Measurements from ENCODE around the gene MTARC2. TPM values are rescaled to one million over a fixed set of nuclear protein-coding genes. Genes with fewer than 3 reads are reported as not detected.

The MTARC2 gene
- total RNA-seq, 2 donors from 2014 or later, result 12.3 to 14.5 TPM

DNA sequence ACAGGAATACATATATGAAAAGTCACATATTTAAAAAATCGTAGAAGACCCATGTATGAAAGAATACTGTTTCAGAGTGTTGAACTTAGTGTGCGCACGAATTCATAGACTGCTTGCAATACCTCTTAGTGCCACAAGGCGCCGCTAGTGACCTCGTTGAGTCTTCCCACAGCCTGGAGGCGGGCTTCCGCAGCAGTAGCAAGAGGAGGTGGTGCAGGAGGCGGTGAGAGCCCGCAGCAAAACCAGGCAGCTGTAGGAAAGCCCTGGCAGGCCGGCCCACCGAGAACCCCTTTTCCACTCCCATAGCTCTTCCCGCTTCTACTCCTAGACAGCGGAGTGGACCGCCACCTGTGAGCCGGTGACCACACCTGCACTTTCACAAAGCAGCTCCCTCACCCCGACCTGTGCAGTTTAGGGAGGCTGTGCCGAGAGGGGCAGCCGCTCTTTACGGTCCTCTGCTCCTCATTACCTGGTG, 62.1 kb downstream of the MTARC2 start:
- no peak overlapping the region for H3K27ac ChIP-seq (ENCODE audit: low read depth, low read length)
- TF ChIP-seq, protein P1, sequence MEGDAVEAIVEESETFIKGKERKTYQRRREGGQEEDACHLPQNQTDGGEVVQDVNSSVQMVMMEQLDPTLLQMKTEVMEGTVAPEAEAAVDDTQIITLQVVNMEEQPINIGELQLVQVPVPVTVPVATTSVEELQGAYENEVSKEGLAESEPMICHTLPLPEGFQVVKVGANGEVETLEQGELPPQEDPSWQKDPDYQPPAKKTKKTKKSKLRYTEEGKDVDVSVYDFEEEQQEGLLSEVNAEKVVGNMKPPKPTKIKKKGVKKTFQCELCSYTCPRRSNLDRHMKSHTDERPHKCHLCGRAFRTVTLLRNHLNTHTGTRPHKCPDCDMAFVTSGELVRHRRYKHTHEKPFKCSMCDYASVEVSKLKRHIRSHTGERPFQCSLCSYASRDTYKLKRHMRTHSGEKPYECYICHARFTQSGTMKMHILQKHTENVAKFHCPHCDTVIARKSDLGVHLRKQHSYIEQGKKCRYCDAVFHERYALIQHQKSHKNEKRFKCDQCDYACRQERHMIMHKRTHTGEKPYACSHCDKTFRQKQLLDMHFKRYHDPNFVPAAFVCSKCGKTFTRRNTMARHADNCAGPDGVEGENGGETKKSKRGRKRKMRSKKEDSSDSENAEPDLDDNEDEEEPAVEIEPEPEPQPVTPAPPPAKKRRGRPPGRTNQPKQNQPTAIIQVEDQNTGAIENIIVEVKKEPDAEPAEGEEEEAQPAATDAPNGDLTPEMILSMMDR (conservative IDR thresholded peaks at IDR 0.05), result peak; percentile 94
- Mint-ChIP-seq H3K36me3 (ENCODE audit: low read depth) (peaks cover 60% of the 10 kb centered on the region), H3K27ac (peak overlapping the region; percentile 26), H3K9me3 (no peaks in the 10 kb centered on the region), H3K4me1 (no peaks in the 10 kb centered on the region), H3K27me3 (ENCODE audit: insufficient read depth) (no peaks in the 10 kb centered on the region), H3K4me3 (peak overlapping the region; percentile 34)
- peak; percentile 90 for DNase-seq
- H3K4me3 ChIP-seq (ENCODE audit: low read length), result no peak overlapping the region
- WGBS, 2 experiments (ENCODE audit: insufficient coverage in 1 of 2, insufficient read length in 1 of 2), result 34 to 46% methylated on average over 10 to 20 of the region's 20 CpGs
- H3K9me3 ChIP-seq (ENCODE audit: control insufficient read depth, low read length), result no peaks in the 10 kb centered on the region
- H3K9ac ChIP-seq (ENCODE audit: extremely low read depth, low read length, poor library complexity, severe bottlenecking), result no peak overlapping the region
- no peaks in the 10 kb centered on the region for H3K27me3 ChIP-seq (ENCODE audit: control insufficient read depth, insufficient read depth, low read length, poor library complexity, severe bottlenecking)
- no peaks in the 10 kb centered on the region for H3K4me1 ChIP-seq (ENCODE audit: control insufficient read depth, insufficient read depth, low read length)
- peaks cover 19% of the 10 kb centered on the region for H3K36me3 ChIP-seq (ENCODE audit: control insufficient read depth, insufficient read depth, low read length)

DNA sequence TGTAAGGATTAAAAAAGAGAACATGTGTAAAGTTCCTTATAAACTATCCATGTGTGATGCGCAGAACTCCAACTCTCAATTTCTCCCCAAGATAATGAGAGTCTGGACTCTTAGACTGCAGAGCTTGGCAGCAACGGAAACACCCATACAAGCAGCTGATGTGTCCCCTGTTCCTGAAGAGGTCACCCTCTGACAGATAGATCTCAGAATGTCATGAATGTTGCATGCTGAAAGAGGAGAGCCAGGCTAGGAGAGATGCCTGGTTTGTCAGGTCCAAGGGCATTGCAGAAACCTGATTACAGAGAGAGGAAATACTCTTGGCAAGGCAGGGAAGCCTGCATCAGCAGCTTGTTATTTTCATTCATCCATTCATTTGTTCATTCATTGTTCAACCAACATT, 62.8 kb downstream of the MTARC2 start:
- Histone ChIP-seq H3K36me3 (ENCODE audit: control insufficient read depth, insufficient read depth, low read length) (peaks cover 18% of the 10 kb centered on the region), H3K9ac (ENCODE audit: extremely low read depth, low read length, poor library complexity, severe bottlenecking) (no peak overlapping the region), H3K27me3 (ENCODE audit: control insufficient read depth, insufficient read depth, low read length, poor library complexity, severe bottlenecking) (no peaks in the 10 kb centered on the region), H3K4me3 (ENCODE audit: low read length) (no peak overlapping the region), H3K4me1 (ENCODE audit: control insufficient read depth, insufficient read depth, low read length) (no peaks in the 10 kb centered on the region), H3K9me3 (ENCODE audit: control insufficient read depth, low read length) (no peaks in the 10 kb centered on the region), H3K27ac (ENCODE audit: low read depth, low read length) (no peak overlapping the region)
- DNase-seq, result no peak
- TF ChIP-seq, protein P1 (conservative IDR thresholded peaks at IDR 0.05), result no peak
- Mint-ChIP-seq H3K36me3 (ENCODE audit: low read depth) (peaks cover 60% of the 10 kb centered on the region), H3K4me3 (no peak overlapping the region), H3K4me1 (no peaks in the 10 kb centered on the region), H3K27me3 (ENCODE audit: insufficient read depth) (no peaks in the 10 kb centered on the region), H3K9me3 (no peaks in the 10 kb centered on the region), H3K27ac (no peak overlapping the region)
- WGBS, 2 experiments (ENCODE audit: insufficient coverage in 1 of 2, insufficient read length in 1 of 2), result 94 to 100% methylated on average over 2 of the region's 2 CpGs

DNA sequence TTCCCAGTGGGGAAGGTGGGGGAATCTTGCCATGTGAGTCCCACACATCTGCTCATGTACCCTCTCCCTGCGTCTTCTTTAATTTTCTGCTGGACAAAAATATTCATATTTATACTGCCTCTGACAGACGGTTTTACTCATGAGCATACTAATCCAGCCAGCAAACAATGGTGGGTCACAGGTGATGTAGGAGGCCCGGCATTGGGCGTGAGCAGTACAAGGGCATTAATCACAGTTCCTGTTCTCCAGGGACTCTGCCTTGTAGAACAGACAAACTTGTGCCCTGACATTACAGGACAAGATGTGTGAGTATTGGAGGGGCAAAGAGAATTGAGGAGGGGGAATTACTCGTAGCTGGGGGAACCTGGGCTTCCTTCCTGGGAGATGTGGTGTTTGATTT, 63.6 kb downstream of the MTARC2 start:
- no peak overlapping the region for H3K4me3 ChIP-seq (ENCODE audit: low read length)
- H3K36me3 Mint-ChIP-seq (ENCODE audit: low read depth), result peaks cover 60% of the 10 kb centered on the region
- H3K27me3 ChIP-seq (ENCODE audit: control insufficient read depth, insufficient read depth, low read length, poor library complexity, severe bottlenecking), result no peaks in the 10 kb centered on the region
- TF ChIP-seq, protein P1 (conservative IDR thresholded peaks at IDR 0.05), result no peak
- no peaks in the 10 kb centered on the region for H3K9me3 ChIP-seq (ENCODE audit: control insufficient read depth, low read length)
- DNase-seq, result no peak
- H3K27me3 Mint-ChIP-seq (ENCODE audit: insufficient read depth), result no peaks in the 10 kb centered on the region
- H3K27ac ChIP-seq (ENCODE audit: low read depth, low read length), result no peak overlapping the region
- no peak overlapping the region for H3K9ac ChIP-seq (ENCODE audit: extremely low read depth, low read length, poor library complexity, severe bottlenecking)
- H3K9me3 Mint-ChIP-seq, result no peaks in the 10 kb centered on the region
- peaks cover 11% of the 10 kb centered on the region for H3K36me3 ChIP-seq (ENCODE audit: control insufficient read depth, insufficient read depth, low read length)
- H3K27ac Mint-ChIP-seq, result no peak overlapping the region
- 90 to 93% methylated on average over 5 of the region's 5 CpGs for WGBS, 2 experiments (ENCODE audit: insufficient coverage in 1 of 2, insufficient read length in 1 of 2)
- H3K4me1 Mint-ChIP-seq, result no peaks in the 10 kb centered on the region
- no peak overlapping the region for H3K4me3 Mint-ChIP-seq
- H3K4me1 ChIP-seq (ENCODE audit: control insufficient read depth, insufficient read depth, low read length), result no peaks in the 10 kb centered on the region
